Brain microvascular endothelial cell (primary cell): Measurements from ENCODE around the gene PIK3R2.
A peak's percentile ranks its signal among the peaks of the same experiment; 100 is the strongest.

Source experiments
- DNase-seq: peaks from one replicate; pipeline ENCODE4 v3.0.0-alpha.2; 2020
- H3K27ac ChIP-seq: fragments of 250-450 bp; sonication (Bioruptor Pico); 2 replicates; pipeline ENCODE4 v1.5.1; 2020; ENCODE audit warnings: mild to moderate bottlenecking, moderate library complexity
- H3K27me3 ChIP-seq: fragments of 250-450 bp; sonication (Bioruptor Pico); replicated peaks from 2 replicates; pipeline ENCODE4 v1.5.1; 2020; ENCODE audit warnings: mild to moderate bottlenecking
- H3K36me3 ChIP-seq: fragments of 250-450 bp; sonication (Bioruptor Pico); replicated peaks from 2 replicates; pipeline ENCODE4 v1.5.1; 2020; ENCODE audit warnings: mild to moderate bottlenecking
- H3K4me3 ChIP-seq: 2 replicates; pipeline ENCODE4 v1.5.1; 2011; ENCODE audit warnings: low read depth, mild to moderate bottlenecking, control low read depth, low read length, moderate library complexity
- CTCF ChIP-seq: IDR thresholded peaks from 2 replicates; pipeline ENCODE4 v1.5.1; 2011; ENCODE audit warnings: low read depth, mild to moderate bottlenecking, moderate library complexity, low read length, control low read depth, inconsistent platforms; ENCODE audit errors: missing control alignments
- in situ Hi-C: cut with HindIII; loops from 2 replicates; pipeline ENCODE4 v1.10.0; 2017; ENCODE audit warnings: low sequenced_read_pairs, low pct_ligation_motif_present

The PIK3R2 gene

DNA sequence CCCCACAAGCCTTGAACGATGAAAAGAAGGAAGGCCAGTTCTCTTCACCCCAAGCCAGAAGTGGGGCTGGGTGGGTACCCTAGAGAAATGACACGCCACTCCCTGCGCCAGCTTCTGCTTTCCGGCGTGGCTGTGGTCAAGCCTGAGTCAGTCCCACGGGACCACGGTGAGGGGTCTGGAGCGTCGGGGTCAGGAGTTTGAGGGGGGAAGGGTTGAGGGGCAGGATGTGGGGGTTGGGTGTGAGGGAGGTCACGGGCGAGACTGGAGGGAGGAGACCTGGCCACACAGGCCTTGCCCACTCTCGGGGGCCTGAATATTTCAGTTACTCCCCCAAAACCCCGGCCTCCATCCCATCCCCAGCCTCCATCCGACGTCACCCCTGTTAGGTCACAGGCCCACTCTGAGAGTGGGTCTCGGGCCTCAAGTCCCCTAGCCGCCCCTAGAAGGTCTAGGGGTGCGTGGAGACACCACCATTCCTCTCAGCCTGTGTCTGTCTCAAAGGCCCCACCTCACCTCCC lies 20.1 kb downstream of the PIK3R2 start:
- Histone ChIP-seq H3K27me3 (no peaks in the 10 kb centered on the region), H3K4me3 (peak overlapping the region; percentile 65), H3K27ac (no peak overlapping the region), H3K36me3 (peaks cover 17% of the 10 kb centered on the region)
- in situ Hi-C loops, result no loop called here
- TF ChIP-seq CTCF, result no peak
- no peak for DNase-seq

DNA sequence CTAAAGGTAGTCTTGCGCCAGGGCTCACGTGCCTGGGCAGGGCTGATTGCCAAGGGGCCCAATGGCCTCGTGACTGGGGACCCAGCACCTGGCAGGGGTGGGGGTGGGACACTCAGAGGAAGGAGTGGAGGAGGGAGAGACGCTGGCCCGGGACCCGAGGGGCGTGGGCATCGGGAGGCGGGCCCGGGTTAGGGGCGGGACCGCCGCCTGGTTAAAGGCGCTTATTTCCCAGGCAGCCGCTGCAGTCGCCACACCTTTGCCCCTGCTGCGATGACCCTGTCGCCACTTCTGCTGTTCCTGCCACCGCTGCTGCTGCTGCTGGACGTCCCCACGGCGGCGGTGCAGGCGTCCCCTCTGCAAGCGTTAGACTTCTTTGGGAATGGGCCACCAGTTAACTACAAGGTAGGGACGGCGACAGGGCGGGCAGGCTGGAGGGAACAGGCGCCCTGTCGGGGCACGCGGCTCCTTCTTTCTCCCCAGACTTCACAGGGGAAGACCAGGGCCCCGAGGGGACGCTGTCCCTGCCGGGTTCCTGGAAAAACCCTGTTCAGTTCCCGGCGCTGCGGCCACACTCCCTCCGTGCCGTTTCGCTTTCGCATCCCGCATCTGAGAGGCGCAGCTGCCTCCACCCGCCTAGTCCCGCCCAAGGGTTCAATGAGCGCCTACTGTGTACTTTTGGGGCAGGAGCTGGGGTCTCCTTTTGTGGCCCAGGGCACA lies 20.8 kb downstream of the PIK3R2 start, which contains the start of gene IFI30:
Gene IFI30 (plus strand): TSS at position 242 of the 717 bp plus-strand sequence. CDS start 29 bp downstream, at position 271.
- in situ Hi-C loops, result no loop called here
- no peak for DNase-seq
- no peak for TF ChIP-seq CTCF

GRCh38 chr19:18174983-18175382 lies 22.0 kb downstream of the PIK3R2 start:
- in situ Hi-C loops, result no loop called here
- Histone ChIP-seq H3K27ac (no peak overlapping the region), H3K36me3 (peaks cover 2% of the 10 kb centered on the region), H3K27me3 (no peaks in the 10 kb centered on the region), H3K4me3 (no peak overlapping the region)
- no peak for TF ChIP-seq CTCF
- no peak for DNase-seq

More for the DNA sequence above, 20.8 kb downstream of the PIK3R2 start, which contains the start of gene IFI30:
- no peak within 1 kb of the TSS for H3K27ac ChIP-seq
- H3K27me3 ChIP-seq, result no peaks in the 10 kb centered on the region
- H3K4me3 ChIP-seq, result peak within 1 kb of the TSS; percentile 65
- peaks cover 10% of the 10 kb centered on the region for H3K36me3 ChIP-seq

DNA sequence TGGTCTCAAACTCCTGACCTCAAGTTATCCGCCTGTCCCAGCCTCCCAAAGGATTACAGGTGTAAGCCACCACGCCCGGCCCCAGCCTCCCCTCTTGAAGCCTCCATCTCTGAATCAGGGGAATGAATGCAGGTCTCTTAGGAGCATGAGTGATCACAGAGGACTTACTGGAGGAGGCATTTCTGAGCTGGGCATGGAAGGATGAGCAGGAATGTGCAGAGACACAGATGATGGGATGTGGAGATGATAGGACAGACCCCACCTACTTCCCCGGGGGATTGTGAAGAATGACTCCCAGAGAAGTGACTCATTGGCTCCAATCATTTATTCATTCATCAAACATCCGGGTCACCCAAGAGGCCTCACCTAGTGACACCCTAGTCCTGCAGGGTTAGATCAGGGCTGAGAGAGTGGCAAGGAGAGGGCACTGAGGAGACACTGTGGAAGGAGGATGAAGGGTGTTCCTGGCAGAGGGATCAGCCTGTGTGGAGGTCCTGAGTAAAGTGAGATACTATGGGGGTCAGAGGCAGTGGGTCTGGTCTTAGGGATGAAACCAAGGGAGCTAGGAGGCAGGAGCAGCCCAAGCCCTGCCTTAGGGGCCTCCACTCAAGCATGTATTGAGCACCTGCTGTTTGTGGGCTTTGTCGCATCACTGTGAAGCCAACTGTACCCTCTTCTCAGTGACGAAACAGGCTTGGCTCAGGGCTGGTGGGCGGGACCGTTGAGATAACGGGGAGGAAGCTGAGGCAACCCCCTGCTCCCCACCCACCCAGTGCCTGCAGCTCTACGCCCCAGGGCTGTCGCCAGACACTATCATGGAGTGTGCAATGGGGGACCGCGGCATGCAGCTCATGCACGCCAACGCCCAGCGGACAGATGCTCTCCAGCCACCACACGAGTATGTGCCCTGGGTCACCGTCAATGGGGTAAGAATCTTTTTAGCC lies 23.7 kb downstream of the PIK3R2 start:
- Histone ChIP-seq H3K27ac (no peak overlapping the region), H3K4me3 (no peak overlapping the region), H3K36me3 (peaks cover 1% of the 10 kb centered on the region), H3K27me3 (no peaks in the 10 kb centered on the region)
- in situ Hi-C loops, result no loop called here
- TF ChIP-seq CTCF, result no peak
- no peak for DNase-seq

GRCh38 chr19:18179957-18180356 lies 27.0 kb downstream of the PIK3R2 start:
- no peak for DNase-seq
- in situ Hi-C loops, result no loop called here
- Histone ChIP-seq H3K36me3 (no peaks in the 10 kb centered on the region), H3K4me3 (no peak overlapping the region), H3K27ac (no peak overlapping the region), H3K27me3 (no peaks in the 10 kb centered on the region)
- TF ChIP-seq CTCF, result no peak
